ENCODE data around the gene TAS1R1.

The TAS1R1 gene

GRCh38 chr1:6572653-6573383 lies 17.7 kb downstream of the TAS1R1 start:
- no peak overlapping the region for H3K9ac ChIP-seq
- TF ChIP-seq Cebpa-rat (IDR thresholded peaks at IDR 0.05), result no peak
- H3K4me2 ChIP-seq, result no peak overlapping the region
- no peak overlapping the region for H3K4me3 ChIP-seq
- peaks cover 0 to 16% (median 9%) of the 10 kb centered on the region in 10 experiments; a peak in 13 of 20 replicates for H3K4me1 ChIP-seq
- no peaks in the 10 kb centered on the region for H3K27me3 ChIP-seq
- peaks cover 0 to 12% (median 8%) of the 10 kb centered on the region in 11 experiments; a peak in 18 of 22 replicates for H3K9me3 ChIP-seq (replicated peaks in 1 of 11)
- no peaks in the 10 kb centered on the region for H4K20me1 ChIP-seq
- H3K36me3 ChIP-seq, result no peaks in the 10 kb centered on the region
- H3K27ac ChIP-seq, result no peak overlapping the region

DNA sequence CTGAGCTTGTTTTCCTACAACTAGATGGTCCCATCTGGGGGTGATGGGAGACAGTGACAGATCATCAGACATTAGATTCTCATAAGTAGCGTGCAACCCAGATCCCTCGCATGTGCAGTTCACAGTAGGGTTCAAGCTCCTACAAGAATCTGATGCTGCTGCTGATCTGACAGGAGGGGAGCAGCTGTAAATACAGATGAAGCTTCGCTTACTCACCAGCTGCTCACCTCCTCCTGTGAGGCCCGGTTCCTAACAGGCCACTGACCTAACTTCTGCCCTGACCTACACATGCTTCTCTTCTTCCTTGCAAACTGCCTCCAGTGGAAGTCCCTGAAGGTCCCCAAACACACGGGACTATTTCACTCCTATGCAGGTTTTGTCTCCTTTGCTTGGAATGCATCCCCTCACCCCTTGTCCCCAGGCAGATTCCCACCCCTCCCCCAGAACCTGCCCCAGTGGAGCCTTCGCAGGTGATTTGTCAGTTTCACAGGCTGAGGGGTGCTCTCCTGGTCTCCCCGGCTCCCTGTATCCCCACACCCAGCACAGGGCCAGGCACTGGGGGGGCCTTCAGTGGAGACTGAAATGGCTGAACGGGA lies 19.0 kb downstream of the TAS1R1 start:
- Histone ChIP-seq H3K36me3 (no peaks in the 10 kb centered on the region), H3K9ac (no peak overlapping the region), H3K9me3 (replicated peaks in 1 of 11) (peaks cover 0 to 12% (median 8%) of the 10 kb centered on the region in 11 experiments; a peak in 18 of 22 replicates), H4K20me1 (no peaks in the 10 kb centered on the region), H3K4me2 (no peak overlapping the region), H3K4me1 (peaks cover 5 to 29% (median 23%) of the 10 kb centered on the region in 10 experiments), H3K27ac (no peak overlapping the region), H3K27me3 (no peaks in the 10 kb centered on the region), H3K4me3 (no peak overlapping the region)
- TF ChIP-seq Cebpa-rat (IDR thresholded peaks at IDR 0.05), result no peak

- H3K4me1 ChIP-seq, result peaks cover 10 to 28% (median 24%) of the 10 kb centered on the region in 10 experiments
- no peaks in the 10 kb centered on the region for H4K20me1 ChIP-seq
- TF ChIP-seq Cebpa-rat (IDR thresholded peaks at IDR 0.05), result no peak
- H3K9ac ChIP-seq, result no peak overlapping the region
- H3K36me3 ChIP-seq, result no peaks in the 10 kb centered on the region
- no peaks in the 10 kb centered on the region for H3K27me3 ChIP-seq
- no peak overlapping the region for H3K4me3 ChIP-seq
- H3K9me3 ChIP-seq (replicated peaks in 1 of 11), result peaks cover 0 to 12% (median 8%) of the 10 kb centered on the region in 11 experiments; a peak in 18 of 22 replicates
- no peak overlapping the region for H3K27ac ChIP-seq
- H3K4me2 ChIP-seq, result no peak overlapping the region
Observed at GRCh38 chr1:6574818-6575217, 19.7 kb downstream of the TAS1R1 start.

DNA sequence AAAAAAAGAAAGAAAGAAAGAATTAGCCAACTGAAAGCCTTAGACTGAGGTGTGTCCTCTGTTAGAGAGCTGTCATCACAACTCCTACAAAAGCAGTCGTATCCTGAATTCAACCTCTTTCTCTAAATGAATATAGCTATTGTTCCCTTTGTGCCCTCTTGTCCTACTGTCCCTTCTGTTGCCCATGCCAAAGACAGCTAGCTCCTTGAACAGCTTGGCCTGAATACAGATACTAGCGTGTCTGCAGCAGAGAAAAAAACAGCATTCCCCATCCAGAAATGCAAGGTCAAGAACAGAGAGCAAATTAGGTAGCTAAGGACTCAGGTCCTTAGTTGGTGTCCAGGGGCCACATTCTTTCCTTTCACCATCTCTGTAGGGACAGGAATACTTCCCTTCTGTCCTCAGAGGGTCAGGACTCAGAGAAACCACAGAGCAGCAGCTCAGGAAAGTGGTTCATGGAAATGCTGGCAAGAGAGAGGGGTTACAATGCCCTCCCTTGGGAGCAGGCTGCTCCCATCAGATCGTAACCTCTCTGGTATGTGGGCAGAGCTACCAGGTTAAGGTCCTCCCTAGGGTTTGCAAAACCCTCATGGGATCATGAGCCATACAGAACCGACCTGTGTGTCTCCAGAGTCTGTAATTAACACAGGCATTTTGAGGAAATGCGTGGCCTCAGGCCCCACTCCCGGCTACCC lies 22.9 kb downstream of the TAS1R1 start:
- no peak for TF ChIP-seq Cebpa-rat (IDR thresholded peaks at IDR 0.05)
- H3K4me3 ChIP-seq, result no peak overlapping the region
- H3K9ac ChIP-seq, result peak overlapping the region in 1 of 11 experiments; percentile 2; a peak in 2 of 22 replicates
- no peaks in the 10 kb centered on the region for H3K27me3 ChIP-seq
- H3K36me3 ChIP-seq, result peaks cover 0 to 7% (median 0%) of the 10 kb centered on the region in 11 experiments; a peak in 2 of 22 replicates
- peaks cover 34 to 47% (median 46%) of the 10 kb centered on the region in 10 experiments for H3K4me1 ChIP-seq
- H3K4me2 ChIP-seq, result peak overlapping the region in 9 of 11 experiments; percentile 70 to 99 (median 96); a peak in 16 of 22 replicates
- no peaks in the 10 kb centered on the region for H3K9me3 ChIP-seq (replicated peaks in 1 of 11)
- no peak overlapping the region for H3K27ac ChIP-seq
- H4K20me1 ChIP-seq, result peaks cover 16 to 27% (median 25%) of the 10 kb centered on the region in 11 experiments; a peak in 20 of 22 replicates

- Histone ChIP-seq H3K36me3 (peaks cover 0 to 10% (median 0%) of the 10 kb centered on the region in 11 experiments; a peak in 6 of 22 replicates), H4K20me1 (peaks cover 16 to 34% (median 29%) of the 10 kb centered on the region in 11 experiments; a peak in 20 of 22 replicates), H3K4me1 (peaks cover 42 to 51% (median 48%) of the 10 kb centered on the region in 10 experiments), H3K27ac (peak overlapping the region in 6 of 11 experiments; percentile 81 to 95 (median 89); a peak in 7 of 22 replicates), H3K9me3 (replicated peaks in 1 of 11) (no peaks in the 10 kb centered on the region), H3K9ac (peak overlapping the region in 5 of 11 experiments; percentile 84 to 94 (median 88); a peak in 9 of 22 replicates), H3K27me3 (no peaks in the 10 kb centered on the region), H3K4me2 (peak overlapping the region; percentile 70 to 99 (median 95)), H3K4me3 (no peak overlapping the region)
- TF ChIP-seq Cebpa-rat (IDR thresholded peaks at IDR 0.05), result no peak
Observed at GRCh38 chr1:6578624-6579373, 23.7 kb downstream of the TAS1R1 start.

DNA sequence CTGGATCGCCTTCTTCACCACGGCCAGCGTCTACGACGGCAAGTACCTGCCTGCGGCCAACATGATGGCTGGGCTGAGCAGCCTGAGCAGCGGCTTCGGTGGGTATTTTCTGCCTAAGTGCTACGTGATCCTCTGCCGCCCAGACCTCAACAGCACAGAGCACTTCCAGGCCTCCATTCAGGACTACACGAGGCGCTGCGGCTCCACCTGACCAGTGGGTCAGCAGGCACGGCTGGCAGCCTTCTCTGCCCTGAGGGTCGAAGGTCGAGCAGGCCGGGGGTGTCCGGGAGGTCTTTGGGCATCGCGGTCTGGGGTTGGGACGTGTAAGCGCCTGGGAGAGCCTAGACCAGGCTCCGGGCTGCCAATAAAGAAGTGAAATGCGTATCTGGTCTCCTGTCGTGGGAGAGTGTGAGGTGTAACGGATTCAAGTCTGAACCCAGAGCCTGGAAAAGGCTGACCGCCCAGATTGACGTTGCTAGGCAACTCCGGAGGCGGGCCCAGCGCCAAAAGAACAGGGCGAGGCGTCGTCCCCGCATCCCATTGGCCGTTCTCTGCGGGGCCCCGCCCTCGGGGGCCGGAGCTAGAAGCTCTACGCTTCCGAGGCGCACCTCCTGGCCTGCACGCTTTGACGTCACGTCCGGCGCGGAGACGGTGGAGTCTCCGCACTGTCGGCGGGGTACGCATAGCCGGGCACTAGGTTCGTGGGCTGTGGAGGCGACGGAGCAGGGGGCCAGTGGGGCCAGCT lies 24.4 kb downstream of the TAS1R1 start, which contains the start of gene ZBTB48:
Gene ZBTB48, plus strand, starts transcription at position 621 of the 745 bp plus-strand sequence. CDS start 616 bp downstream, outside the sequence.
- Histone ChIP-seq H3K9ac (peak within 1 kb of the TSS; percentile 84 to 96 (median 88)), H3K36me3 (peaks cover 0 to 15% (median 4%) of the 10 kb centered on the region in 11 experiments; a peak in 8 of 22 replicates), H3K4me3 (peak within 1 kb of the TSS; percentile 74 to 91 (median 82)), H3K4me2 (peak within 1 kb of the TSS; percentile 83 to 99 (median 96)), H3K4me1 (peaks cover 47 to 59% (median 52%) of the 10 kb centered on the region in 10 experiments), H3K9me3 (replicated peaks in 1 of 11) (no peaks in the 10 kb centered on the region), H3K27me3 (no peaks in the 10 kb centered on the region), H4K20me1 (peaks cover 21 to 42% (median 36%) of the 10 kb centered on the region in 11 experiments), H3K27ac (peak within 1 kb of the TSS; percentile 73 to 96 (median 89))
- no peak for TF ChIP-seq Cebpa-rat (IDR thresholded peaks at IDR 0.05)

GRCh38 chr1:6580119-6580592 lies 25.0 kb downstream of the TAS1R1 start:
- peak overlapping the region; percentile 83 to 99 (median 96) for H3K4me2 ChIP-seq
- peaks cover 0 to 21% (median 6%) of the 10 kb centered on the region in 11 experiments; a peak in 9 of 22 replicates for H3K36me3 ChIP-seq
- H3K4me1 ChIP-seq, result peaks cover 48 to 65% (median 58%) of the 10 kb centered on the region in 10 experiments
- peaks cover 27 to 48% (median 43%) of the 10 kb centered on the region in 11 experiments for H4K20me1 ChIP-seq
- H3K9ac ChIP-seq, result peak overlapping the region; percentile 84 to 96 (median 88)
- H3K4me3 ChIP-seq, result peak overlapping the region; percentile 74 to 91 (median 82)
- no peaks in the 10 kb centered on the region for H3K27me3 ChIP-seq
- no peaks in the 10 kb centered on the region for H3K9me3 ChIP-seq (replicated peaks in 1 of 11)
- peak overlapping the region; percentile 73 to 96 (median 89) for H3K27ac ChIP-seq
- no peak for TF ChIP-seq Cebpa-rat (IDR thresholded peaks at IDR 0.05)
